Measurements from ENCODE around the gene LTBP1. TPM values are rescaled to one million over a fixed set of nuclear protein-coding genes. Genes with fewer than 3 reads are reported as not detected.

LTBP1 gene
- total RNA-seq, 1 experiment from 2014 or later = 10.3 TPM

GRCh38 chr2:33160191-33160590, 213.4 kb downstream of the LTBP1 start:
- ChIA-PET POLR2A (ENCODE audit: unreplicated experiment) (no interaction called here), CTCF (no interaction called here)
- Histone ChIP-seq H2AFZ (no peak overlapping the region), H4K20me1 (ENCODE audit: insufficient read depth) (no peaks in the 10 kb centered on the region), H3K4me3 (no peak overlapping the region), H3K9me2 (ENCODE audit: insufficient read depth) (no peaks in the 10 kb centered on the region), H3K36me3 (ENCODE audit: low read depth) (no peaks in the 10 kb centered on the region), H3F3A (ENCODE audit: insufficient read depth, low read depth) (peaks cover 4% of the 10 kb centered on the region; the same call in 1 of the 2 replicates), H3K4me1 (replicated peaks; ENCODE audit: insufficient read depth) (peaks cover 8% of the 10 kb centered on the region; the same call in 1 of the 2 replicates), H3K27me3 (ENCODE audit: insufficient read depth, low read depth) (no peaks in the 10 kb centered on the region), H3K79me2 (ENCODE audit: low read depth) (no peaks in the 10 kb centered on the region), H3K9me3 (ENCODE audit: insufficient read depth, low read depth) (no peaks in the 10 kb centered on the region), H3K4me2 (no peak overlapping the region), H3K27ac (no peak overlapping the region)
- BruUV-seq (replicated peaks) = no TSS peak
- no peak for TF ChIP-seq EZH2 (IDR thresholded peaks at IDR 0.05; ENCODE audit: low read depth)
- TF ChIP-seq CTCF (conservative IDR thresholded peaks at IDR 0.05) = no peak
- no peak for DNase-seq
- intact Hi-C loops (cut with micrococcal nuclease; ENCODE audit: unreplicated experiment) = no loop called here

DNA sequence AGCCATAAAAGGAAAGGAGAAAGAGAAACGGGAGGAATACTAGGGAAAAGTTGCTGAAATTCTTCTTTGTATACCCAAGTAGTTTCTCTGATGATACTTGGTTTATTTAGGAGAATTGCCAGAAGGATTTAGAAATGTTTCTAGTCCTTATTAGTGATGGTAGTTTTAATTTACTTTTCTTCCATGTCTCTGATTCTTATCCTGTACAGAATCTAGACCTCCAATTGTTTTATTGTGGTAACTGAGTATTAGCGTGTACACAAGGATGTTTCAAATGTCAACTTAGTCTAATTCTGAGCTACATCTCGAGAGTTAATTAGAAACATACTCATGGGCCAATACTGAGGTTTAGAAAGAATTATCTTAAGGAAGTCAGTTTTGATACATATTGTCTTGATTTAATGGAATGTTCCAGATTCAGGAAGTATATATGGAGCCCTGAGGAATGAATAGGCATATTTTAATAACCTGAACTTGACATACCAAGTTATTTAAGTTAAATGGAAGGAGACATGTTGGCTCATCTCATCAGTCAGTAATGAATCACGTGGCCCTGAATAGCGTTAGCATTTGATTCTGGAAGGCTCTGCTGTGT, 219.6 kb downstream of the LTBP1 start:
- H3K27ac ChIP-seq = no peak overlapping the region
- DNase-seq = no peak
- intact Hi-C loops (cut with micrococcal nuclease; ENCODE audit: unreplicated experiment) = no loop called here
- no peaks in the 10 kb centered on the region for H3K4me1 ChIP-seq (replicated peaks; ENCODE audit: insufficient read depth)
- ChIA-PET POLR2A (ENCODE audit: unreplicated experiment) (no interaction called here), CTCF (no interaction called here)
- H3K4me2 ChIP-seq = no peak overlapping the region
- H3K27me3 ChIP-seq (ENCODE audit: insufficient read depth, low read depth) = no peaks in the 10 kb centered on the region
- H3K79me2 ChIP-seq (ENCODE audit: low read depth) = no peaks in the 10 kb centered on the region
- H3K9me2 ChIP-seq (ENCODE audit: insufficient read depth) = no peaks in the 10 kb centered on the region
- no peaks in the 10 kb centered on the region for H3F3A ChIP-seq (ENCODE audit: insufficient read depth, low read depth)
- H3K36me3 ChIP-seq (ENCODE audit: low read depth) = no peaks in the 10 kb centered on the region
- H3K9me3 ChIP-seq (ENCODE audit: insufficient read depth, low read depth) = no peaks in the 10 kb centered on the region
- H4K20me1 ChIP-seq (ENCODE audit: insufficient read depth) = no peaks in the 10 kb centered on the region
- TF ChIP-seq EZH2 (IDR thresholded peaks at IDR 0.05; ENCODE audit: low read depth) (no peak), CTCF (conservative IDR thresholded peaks at IDR 0.05) (no peak)
- no peak overlapping the region for H2AFZ ChIP-seq
- no TSS peak for BruUV-seq (replicated peaks)
- H3K4me3 ChIP-seq = no peak overlapping the region

- Histone ChIP-seq H3K9me3 (ENCODE audit: insufficient read depth, low read depth) (no peaks in the 10 kb centered on the region), H3K4me2 (no peak overlapping the region), H3K27me3 (ENCODE audit: insufficient read depth, low read depth) (no peaks in the 10 kb centered on the region), H3K27ac (no peak overlapping the region), H3K36me3 (ENCODE audit: low read depth) (no peaks in the 10 kb centered on the region), H4K20me1 (ENCODE audit: insufficient read depth) (no peaks in the 10 kb centered on the region), H3K9me2 (ENCODE audit: insufficient read depth) (no peaks in the 10 kb centered on the region), H3F3A (ENCODE audit: insufficient read depth, low read depth) (no peaks in the 10 kb centered on the region), H3K79me2 (ENCODE audit: low read depth) (no peaks in the 10 kb centered on the region), H2AFZ (no peak overlapping the region; the same call in 1 of the 2 replicates), H3K4me3 (no peak overlapping the region), H3K4me1 (replicated peaks; ENCODE audit: insufficient read depth) (no peaks in the 10 kb centered on the region)
- POLR2A ChIA-PET (ENCODE audit: unreplicated experiment) = no interaction called here
- intact Hi-C loops (cut with micrococcal nuclease; ENCODE audit: unreplicated experiment) = no loop called here
- BruUV-seq (replicated peaks) = no TSS peak
- CTCF ChIA-PET = no interaction called here
- no peak for TF ChIP-seq EZH2 (IDR thresholded peaks at IDR 0.05; ENCODE audit: low read depth)
- no peak for TF ChIP-seq CTCF (conservative IDR thresholded peaks at IDR 0.05)
- DNase-seq = no peak
Observed at GRCh38 chr2:33167622-33168245, 221.0 kb downstream of the LTBP1 start.
